Anterior cingulate cortex (tissue), 58 donors: ENCODE measurements around the gene CBLN3.

ENCODE experiments used
- DNase-seq, 58 donors: peaks; one replicate each; lab custom pipeline; 2025; lab: John Stamatoyannopoulos, UW

CBLN3 gene

GRCh38 chr14:24408764-24409163, 20.7 kb downstream of the CBLN3 start:
- peak in 2 of 58 donors; percentile 14 to 32 for DNase-seq

- DNase-seq: no peak
These were observed 21.7 kb downstream of the CBLN3 start for GRCh38 chr14:24407608-24408325.

GRCh38 chr14:24406416-24406815, 23.1 kb downstream of the CBLN3 start:
- no peak for DNase-seq

- no peak for DNase-seq
These were observed 24.7 kb downstream of the CBLN3 start for GRCh38 chr14:24404814-24405213.

GRCh38 chr14:24403294-24403998, 26.0 kb downstream of the CBLN3 start:
- DNase-seq: no peak

- DNase-seq: no peak
These were observed 27.4 kb downstream of the CBLN3 start for GRCh38 chr14:24401810-24402702.

- DNase-seq: peak in 1 of 58 donors; percentile 13
These were observed 29.3 kb downstream of the CBLN3 start for GRCh38 chr14:24399999-24400718.

- peak in 2 of 58 donors; percentile 4 to 8 for DNase-seq
These were observed 30.0 kb downstream of the CBLN3 start for GRCh38 chr14:24399447-24399822.

GRCh38 chr14:24398653-24399446, 30.6 kb downstream of the CBLN3 start, which contains the start of gene NYNRIN:
Gene NYNRIN (plus strand): TSS chr14:24399003. CDS start chr14:24399247, 244 bp downstream.
- peak in 16 of 58 donors; percentile 5 to 59 (median 18) for DNase-seq

GRCh38 chr14:24398293-24398652, 31.2 kb downstream of the CBLN3 start:
- no peak for DNase-seq

GRCh38 chr14:24397639-24398292, 31.7 kb downstream of the CBLN3 start:
- DNase-seq: no peak

GRCh38 chr14:24395609-24396582, 33.6 kb downstream of the CBLN3 start:
- no peak for DNase-seq

- no peak for DNase-seq
These were observed 35.2 kb downstream of the CBLN3 start for GRCh38 chr14:24394275-24394674.

GRCh38 chr14:24392325-24393091, 37.0 kb downstream of the CBLN3 start:
- DNase-seq: no peak

GRCh38 chr14:24390701-24391468, 38.6 kb downstream of the CBLN3 start:
- no peak for DNase-seq

GRCh38 chr14:24389226-24389848, 40.1 kb downstream of the CBLN3 start:
- DNase-seq: no peak
